ENCODE results near the gene LMTK3.

GRCh38 chr19:48469289-48469881 is 42.2 kb downstream of the LMTK3 start, which contains the start of gene CYTH2:
- TF ChIP-seq CTCF (IDR thresholded peaks at IDR 0.05): peak in 1 of 7 experiments; percentile 16
- peak; percentile 25 to 94 (median 73) for TF ChIP-seq POLR2AphosphoS5 (IDR thresholded peaks at IDR 0.05)
